HG03095 (cell line): ENCODE data around the gene KIAA0319L.

Source experiments
- ATAC-seq: cut with Tn5 transposase; IDR thresholded peaks from one replicate; pipeline ENCODE4 v1.9.1; 2021; ENCODE audit warnings: moderate library complexity; ENCODE audit not compliant: unreplicated experiment

Gene KIAA0319L

DNA sequence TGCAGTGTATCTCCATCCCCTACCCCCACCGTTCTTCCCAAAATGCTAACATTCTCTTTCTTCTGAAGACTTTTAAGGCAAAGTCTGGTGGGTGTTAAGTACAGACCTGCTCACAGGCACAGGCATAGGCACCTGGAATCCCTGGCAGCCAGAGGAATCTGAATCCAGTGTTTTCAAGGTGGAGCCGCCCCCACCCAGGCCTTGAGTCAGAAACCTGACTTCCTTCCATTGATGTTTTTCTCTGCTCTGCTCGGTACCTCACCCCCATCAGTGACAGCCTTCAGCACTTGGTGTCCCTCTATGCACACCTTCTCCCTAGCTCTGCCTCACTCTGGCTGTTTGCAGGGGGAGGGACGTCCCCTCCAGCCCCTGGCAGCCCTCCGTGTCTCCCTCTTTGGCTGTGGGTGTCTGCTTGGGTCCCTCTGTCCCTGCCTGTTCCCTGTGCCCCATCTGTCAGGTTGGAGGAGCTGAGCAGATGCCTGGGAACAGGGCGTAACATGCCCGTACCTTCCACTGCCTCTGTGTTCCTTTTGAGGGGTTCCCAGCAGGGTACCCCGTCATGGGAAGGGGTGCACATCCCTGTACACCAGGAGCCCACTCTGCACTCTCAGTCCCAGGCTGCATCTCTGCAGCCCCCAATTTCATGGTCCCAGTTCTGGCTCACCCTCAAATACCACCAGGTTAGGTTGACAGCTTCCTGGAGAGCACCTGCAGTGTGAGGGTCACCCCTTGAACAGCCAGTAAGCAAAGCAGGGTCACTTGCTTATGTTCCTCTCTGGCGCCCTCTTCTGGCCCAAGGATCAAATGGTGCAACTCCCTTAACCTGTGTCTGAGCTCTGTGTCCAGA is 7.1 kb upstream of the KIAA0319L start:
- ATAC-seq = no peak

DNA sequence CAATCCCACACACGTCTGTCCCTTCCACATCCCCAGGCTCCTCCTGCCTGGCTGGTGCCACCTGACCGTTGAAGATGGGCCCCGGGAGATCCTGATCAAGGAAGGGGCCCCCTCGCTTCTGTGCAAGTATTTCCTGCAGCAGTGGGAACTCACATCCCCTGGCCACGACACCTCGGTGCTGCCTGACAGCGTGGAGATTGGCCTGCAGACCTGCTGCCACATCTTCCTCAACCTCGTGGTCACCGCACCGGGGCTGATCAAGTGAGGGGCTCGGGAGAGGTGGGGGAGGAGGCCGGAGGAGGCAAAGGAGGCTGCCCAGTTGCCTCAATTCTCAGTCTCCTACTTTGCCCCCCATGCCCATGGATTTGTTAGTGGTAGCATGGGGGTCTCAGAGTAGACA is 6.0 kb upstream of the KIAA0319L start:
- ATAC-seq = no peak

DNA sequence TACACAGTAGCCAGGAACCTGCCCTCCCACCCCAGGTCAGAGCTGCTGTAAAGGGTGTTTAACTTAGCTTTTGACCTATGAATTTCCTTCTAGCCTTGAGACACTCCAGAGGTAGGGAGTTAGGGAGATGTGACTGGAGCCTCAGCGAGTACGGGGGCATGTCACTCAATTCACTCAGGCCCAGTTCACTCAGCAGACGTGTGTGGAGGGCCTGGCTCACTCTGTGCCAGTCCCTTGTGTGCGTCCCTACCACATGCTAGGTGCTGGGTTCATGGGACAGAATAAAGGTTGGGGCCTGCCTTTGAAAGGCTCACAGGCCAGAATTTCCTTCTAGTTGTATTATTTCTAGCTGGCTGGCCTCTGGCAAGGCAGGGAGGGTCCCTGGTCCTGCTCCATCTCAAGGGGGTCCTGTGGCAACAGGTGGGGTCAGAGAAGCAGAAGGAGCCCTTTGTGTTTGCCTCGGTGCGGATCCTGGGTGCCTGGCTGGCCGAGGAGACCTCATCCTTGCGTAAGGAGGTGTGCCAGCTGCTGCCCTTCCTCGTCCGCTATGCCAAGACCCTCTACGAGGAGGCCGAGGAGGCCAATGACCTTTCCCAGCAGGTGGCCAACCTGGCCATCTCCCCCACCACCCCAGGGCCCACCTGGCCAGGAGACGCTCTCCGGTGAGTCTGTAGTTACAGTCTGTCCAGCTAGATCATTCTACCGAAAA is 4.9 kb upstream of the KIAA0319L start:
- no peak for ATAC-seq

DNA sequence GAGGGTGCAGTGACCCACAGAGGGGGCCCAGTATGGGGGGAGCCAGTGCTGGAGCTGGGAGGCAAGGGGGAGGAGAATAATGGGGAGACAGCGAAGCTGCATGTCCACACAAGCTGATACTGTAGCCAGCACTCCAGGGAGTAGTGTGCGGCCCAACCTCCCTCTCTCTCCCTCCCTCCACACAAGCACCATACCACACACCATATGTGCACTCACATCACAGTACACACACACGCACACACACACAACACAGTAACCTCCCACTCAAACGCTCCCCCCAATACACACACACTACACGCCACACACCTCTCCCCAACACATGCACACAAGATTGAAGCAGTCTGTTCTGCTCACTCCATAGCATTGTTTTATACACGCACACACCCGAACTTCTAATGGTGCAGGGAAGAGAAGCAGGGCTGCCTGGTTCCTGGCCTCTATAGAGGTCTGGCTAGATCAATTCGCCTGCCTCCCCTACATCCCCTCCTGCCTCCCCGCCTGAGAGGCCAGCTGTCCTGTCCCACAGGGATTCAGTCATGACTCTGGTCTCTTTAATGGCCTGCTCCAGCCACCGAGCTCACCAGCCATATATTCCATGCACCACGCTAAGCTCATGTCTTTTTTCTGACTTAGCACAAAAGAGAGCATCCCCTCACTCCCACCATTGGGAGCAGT is 4.2 kb upstream of the KIAA0319L start:
- no peak for ATAC-seq

DNA sequence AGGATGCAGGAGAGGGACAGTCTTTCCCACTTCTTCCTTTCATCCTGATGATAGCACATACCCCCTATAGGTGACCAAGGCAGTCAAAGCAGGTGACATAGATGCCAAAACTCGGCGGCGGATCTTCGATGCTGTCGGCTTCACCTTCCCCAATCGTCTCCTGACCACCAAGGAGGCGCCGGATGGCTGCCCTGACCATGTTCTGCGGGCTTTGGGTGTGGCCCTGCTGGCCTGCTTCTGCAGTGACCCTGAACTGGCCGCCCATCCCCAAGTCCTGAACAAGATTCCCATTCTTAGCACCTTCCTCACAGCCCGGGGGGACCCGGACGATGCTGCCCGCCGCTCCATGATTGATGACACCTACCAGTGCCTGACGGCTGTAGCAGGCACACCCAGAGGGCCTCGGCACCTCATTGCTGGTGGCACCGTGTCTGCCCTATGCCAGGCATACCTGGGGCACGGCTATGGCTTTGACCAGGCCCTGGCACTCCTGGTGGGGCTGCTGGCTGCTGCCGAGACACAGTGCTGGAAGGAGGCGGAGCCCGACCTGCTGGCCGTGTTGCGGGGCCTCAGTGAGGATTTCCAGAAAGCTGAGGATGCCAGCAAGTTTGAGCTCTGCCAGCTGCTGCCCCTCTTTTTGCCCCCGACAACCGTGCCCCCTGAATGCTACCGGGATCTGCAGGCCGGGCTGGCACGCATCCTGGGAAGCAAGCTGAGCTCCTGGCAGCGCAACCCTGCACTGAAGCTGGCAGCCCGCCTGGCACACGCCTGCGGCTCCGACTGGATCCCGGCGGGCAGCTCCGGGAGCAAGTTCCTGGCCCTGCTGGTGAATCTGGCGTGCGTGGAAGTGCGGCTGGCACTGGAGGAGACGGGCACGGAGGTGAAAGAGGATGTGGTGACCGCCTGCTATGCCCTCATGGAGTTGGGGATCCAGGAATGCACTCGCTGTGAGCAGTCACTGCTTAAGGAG is 3.3 kb upstream of the KIAA0319L start:
- no peak for ATAC-seq

DNA sequence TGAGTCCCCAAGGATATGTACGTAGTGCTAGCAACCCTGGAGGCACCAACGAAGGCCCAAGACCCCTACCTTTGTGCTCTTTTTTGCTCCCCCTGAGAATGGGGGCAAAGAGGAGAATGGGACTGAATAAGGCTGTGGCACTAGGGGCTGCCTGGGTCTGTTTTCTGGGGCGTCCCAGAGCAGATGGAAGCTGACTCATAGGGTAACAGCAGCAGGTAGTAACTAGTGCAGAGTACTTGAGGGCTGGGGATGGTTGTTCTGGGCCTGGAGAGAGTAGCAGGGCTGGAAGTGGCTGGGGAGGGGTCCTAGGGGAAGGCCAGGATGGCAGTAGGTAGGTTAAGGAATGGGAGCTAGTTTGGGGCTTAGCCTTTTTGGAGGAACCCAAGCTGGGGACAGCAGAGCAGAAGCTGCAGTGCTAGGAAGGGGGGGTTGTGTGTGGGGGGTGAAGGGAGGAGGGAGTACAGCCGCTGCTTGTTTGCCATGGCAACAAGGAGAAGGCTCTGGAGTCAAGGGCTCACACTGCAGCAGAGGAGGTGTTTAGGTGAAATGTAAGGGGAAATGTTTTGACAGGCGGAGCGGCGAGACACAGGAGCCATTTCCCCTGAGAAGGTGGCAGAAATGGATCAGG is 2.2 kb upstream of the KIAA0319L start:
- no peak for ATAC-seq

DNA sequence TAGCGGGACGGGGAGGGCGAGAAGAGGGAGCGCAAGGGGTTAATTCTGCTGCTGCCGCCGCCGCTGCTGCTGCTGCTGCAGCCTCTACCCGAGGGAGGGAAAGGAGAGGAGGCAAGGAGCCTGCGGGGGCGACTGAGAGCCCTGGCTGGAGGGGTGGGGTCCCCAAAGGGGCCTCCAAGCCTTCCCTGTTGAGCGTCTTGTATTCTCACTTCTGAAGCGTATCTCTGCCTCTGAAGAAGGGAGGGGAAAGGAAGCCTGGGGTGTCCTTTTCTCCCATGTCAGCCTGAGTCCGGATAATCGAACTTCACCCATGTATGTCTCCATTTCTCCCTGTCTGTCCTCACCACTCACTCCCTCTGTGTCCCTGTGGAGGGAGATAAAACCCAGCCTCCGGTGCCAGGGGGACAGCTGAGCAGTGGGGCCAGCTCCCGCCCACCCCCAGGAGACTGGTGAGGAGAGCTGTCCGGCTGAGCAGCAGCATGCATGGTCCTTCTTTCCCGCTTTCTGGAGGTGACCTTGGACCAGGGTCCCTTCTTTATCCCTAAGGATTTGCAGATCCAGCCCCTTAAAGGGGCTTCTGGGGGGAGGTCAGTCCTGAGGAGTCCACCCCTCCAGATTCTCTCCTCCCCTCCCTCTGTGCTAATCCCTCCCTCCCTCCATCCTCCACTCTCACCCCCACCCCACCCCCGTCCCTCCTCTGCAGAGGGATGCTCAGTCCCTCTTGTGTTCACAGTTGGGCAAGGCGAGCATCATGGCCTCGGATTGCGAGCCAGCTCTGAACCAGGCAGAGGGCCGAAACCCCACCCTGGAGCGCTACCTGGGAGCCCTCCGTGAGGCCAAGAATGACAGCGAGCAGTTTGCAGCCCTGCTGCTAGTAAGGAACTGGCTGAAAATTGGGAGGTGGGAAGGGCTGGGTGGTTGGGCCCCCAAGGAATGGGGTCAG is 1.4 kb upstream of the KIAA0319L start:
- ATAC-seq = no peak

DNA sequence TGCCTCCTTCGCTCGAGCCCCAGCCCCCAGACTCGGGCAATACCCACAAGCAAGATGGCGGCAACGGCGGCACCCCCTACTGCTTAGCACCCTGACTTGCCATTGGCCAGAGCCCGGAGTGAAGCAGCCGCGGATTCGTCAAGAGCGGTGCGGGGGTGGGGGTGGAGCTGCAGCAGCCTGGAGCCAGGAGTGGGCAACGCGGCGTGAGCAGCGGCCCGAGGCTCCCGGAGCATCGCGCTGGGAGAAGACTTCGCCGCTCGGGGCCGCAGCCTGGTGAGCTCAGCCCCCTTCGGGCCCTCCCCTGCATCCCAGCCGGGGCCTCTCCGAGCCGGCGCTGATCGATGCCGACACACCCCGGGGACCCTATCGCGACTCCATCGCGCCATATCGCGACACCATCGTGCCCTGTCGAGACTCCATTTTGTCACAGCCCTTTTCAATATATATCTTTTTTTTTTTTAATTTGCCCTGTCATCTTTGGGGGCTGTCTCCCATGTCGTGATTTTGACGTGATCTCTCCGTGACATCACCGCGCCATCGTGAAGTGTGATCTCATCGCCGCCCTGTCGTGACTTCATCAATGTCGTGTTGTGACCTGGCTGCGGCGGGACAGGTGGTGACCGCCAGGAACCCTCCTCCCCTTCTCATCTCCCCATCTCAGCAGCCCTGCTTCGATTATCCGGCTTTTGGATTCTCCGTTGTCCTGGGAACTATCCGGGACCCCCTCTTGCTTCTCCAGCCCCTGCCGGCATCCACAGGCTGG is 589 bp upstream of the KIAA0319L start, which contains the start of gene NCDN:
NCDN (plus strand) TSS at position 189 of the 763 bp plus-strand sequence; CDS start at position 581, 392 bp downstream.
- ATAC-seq = peak; percentile 72

DNA sequence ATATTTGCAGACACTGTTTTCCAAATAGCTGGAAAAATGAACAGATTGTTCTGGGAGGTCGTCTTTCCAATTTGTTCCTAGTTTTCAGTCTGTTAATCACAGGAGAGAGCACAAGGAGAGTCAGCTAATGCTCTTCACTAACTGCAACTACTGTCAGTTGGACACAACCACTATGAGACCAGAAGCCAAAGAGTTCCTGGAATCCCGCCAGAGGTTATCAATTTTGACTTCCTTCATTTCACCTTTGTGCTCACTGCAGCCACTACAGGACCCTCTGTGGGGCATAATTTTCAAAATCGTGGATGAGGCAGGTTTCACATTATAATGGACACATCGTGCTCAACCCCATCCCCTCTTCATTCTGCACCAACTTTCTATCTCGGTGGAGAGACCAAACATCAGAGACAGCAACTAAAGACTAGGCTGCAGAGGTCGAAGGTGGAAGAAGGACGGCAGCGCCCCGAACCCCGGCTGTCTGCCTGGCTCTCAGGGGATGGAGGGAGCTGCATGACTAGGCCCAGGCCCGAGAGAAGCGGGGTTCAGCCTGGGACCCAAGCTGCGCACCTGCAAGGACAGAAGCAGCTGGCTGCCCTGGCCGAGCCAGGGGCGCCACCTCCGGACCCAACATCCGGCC is 602 bp downstream of the KIAA0319L start:
- no peak for ATAC-seq

DNA sequence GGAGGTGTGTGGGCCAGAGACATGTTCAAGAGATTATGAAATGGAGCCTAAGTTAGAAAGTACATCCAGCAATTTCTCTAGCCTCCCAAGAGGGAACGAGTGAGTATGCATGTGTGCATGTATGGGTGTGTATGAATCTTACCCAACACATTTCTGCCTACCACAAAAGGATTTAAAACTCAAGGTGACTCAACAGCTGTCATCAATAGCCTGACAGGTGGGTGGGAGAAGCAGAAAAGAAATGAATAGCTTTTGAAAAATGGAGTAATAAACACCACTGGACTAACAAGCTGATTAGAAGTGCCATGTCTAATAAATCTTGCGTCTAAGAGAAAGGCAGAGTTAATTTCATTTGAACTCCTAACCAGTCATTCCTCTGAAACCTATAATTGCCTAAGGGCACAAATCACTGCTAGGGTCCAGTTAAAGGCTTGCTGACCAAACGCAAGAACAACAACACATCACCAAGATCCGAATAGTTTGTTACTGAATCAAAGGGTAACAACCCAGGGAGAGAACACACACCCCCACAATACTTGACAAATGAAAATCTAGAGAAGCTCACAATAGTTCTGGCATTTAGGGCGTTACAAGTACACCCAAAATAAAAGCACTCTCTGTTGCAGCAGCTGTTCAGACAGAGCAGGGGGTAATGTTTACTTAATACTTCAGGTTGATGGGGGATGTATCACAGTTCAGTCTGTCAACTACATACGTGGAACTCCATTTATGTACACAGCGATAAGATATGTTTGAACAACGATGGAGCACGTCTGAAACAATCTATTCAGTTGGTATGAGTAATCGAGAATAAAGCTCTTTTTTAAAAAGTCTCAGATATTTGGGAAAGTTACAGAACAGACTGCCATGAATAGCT is 1.4 kb downstream of the KIAA0319L start:
- no peak for ATAC-seq

DNA sequence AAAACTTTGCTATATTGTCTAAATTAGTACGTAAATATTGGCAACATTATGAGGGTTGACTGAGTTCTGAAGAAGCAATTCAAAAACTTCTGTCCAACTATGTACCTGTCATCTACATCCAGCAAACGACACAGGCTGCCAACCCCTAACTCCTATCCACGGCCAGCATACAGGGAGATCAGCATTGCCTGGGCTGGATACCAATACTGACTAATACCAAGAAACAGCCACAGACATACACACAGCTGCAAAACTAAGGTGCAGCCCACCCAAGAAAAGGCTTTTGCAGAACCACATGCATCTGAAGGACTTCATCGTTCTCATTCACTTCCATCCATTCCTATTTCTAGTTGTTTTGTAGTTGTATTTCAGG is 2.0 kb downstream of the KIAA0319L start:
- no peak for ATAC-seq

DNA sequence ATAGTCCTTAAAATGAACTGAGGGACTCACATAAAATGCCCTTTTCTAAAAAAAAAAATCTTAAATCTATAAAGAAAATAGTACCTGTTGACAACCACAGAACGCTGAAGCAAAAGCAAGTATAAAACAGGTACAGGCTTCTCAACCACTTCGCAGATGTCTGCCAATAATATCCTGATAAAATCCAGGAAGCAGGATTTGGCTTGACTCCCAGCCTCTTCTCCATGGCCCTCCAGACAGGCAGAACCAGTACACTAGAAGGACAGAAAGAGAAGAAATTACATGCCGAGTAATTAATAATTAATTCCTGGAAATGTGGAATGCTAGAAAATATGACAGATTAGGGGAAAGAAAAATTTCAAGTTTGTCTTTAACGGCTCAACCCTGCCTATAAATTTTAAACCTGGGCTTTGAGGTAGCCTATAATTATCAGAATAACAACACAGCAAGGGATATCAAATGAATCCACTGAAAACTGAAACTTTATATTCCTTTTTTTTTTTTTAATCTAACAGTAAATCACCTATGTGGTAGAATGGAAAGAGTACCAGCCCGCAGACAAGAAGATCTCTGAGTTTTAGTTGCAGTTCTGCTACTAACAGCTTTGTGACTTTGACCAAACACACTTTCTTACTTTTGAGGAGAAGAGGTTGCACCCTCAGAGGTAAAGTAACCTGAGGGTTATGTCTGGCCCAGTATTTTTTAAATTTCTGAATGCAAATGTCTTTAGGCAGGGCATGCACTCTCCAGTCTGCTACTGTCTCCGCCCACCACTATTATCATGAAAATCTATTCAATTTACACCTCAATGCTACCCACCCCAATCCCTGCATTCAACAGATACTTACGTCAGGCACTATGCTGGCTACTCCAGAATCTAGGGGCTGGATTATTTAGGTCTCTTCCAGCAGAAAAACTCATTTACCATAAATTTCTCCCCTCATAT is 2.7 kb downstream of the KIAA0319L start:
- no peak for ATAC-seq

DNA sequence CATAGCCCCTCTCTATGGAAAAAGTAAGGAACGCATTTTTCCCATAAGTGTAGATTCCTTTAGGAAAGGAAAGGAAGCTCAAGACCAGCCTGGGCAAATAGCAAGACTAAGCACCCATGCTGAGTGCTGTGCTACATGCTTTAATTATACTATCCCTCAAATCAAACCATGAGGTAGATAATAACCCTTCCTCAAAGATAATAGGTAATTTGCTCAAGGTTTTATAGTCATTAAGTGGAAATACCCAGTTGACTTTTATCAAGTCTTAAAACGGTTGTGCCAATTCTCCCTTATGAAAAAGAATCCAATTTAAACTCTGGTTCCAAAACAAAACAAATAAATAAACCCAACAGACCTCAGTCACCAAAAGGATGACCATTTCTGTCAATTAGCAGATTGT is 3.4 kb downstream of the KIAA0319L start:
- no peak for ATAC-seq

DNA sequence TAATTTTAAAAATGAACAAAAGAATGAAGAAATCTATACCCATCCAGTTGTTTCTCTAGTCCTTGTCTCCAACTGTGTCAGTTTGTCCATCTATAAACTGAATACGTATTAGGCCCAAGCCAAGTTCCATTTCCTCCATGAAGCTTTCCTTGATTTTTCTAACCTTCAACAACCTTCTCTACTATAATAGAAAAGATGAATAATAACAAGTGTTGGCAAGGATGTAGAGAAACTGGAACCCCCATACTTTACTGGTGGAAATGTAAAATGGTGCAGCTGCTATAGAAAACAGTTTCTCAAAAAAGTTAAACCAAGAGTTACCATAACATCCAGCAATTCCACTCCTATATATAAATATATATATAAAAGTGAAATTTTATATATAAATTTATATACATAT is 10.6 kb downstream of the KIAA0319L start:
- ATAC-seq = no peak

DNA sequence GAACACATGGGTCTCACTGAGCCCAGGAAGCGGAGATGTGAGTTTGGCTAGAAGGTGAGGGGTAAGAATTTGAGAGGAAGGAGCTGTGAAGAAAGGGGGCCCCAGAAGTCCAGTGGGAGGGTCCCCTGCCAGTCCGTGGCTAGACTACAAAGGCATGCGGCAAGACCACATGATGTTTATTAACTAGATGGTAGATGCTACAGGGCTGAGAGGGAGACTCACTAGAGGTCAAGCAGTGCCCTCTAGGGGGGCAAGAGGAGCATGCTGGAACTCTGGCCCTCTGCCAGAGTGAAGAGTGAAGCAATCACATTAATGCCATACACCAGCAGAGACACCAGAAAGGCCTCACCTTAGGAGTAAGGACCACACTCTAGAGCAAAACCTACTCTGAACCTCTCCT is 12.2 kb downstream of the KIAA0319L start:
- ATAC-seq = no peak

DNA sequence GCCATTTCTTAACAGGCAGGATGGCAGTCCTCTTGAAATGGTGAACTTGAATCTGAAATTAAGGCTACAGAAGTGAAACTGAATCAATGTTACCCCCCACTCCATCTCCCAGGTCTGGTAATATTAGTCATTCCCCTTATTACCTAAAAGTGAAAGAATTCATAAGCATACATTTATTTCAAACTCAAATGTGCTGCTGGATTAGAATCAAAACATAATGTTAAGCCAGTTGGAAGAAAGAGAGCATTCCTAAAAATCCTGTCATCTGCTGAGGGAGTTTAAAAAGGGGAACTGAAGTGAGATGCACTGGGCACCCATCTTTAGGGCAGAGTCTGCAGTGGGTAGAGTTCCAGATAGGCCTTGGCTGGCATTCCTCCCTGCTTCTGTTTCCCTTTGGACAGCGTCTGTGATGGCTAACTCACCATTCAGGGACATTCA is 17.4 kb downstream of the KIAA0319L start:
- ATAC-seq = no peak
